Inflammatory macrophage treated with lipopolysaccharide for 1 hour (primary cell): ENCODE data around the gene ATP10A.
A peak's percentile ranks its signal among the peaks of the same experiment; 100 is the strongest.

Source experiments
- DNase-seq, 2 donors: peaks; one replicate each; pipeline ENCODE4 v3.0.0-alpha.2; 2020 to 2022

The ATP10A gene

GRCh38 chr15:25812845-25813244, 50.3 kb downstream of the ATP10A start:
- no peak for DNase-seq

GRCh38 chr15:25812073-25812472, 51.1 kb downstream of the ATP10A start:
- DNase-seq = no peak

- no peak for DNase-seq
These were observed 51.6 kb downstream of the ATP10A start for GRCh38 chr15:25811481-25811906.

- no peak for DNase-seq
These were observed 52.5 kb downstream of the ATP10A start for GRCh38 chr15:25810631-25811091.

- DNase-seq = no peak
These were observed 53.0 kb downstream of the ATP10A start for GRCh38 chr15:25810154-25810553.

- no peak for DNase-seq
These were observed 56.1 kb downstream of the ATP10A start for GRCh38 chr15:25807063-25807462.

GRCh38 chr15:25805031-25805430, 58.1 kb downstream of the ATP10A start:
- DNase-seq = no peak

- no peak for DNase-seq
These were observed 58.7 kb downstream of the ATP10A start for GRCh38 chr15:25804451-25804850.

GRCh38 chr15:25803541-25803940, 59.6 kb downstream of the ATP10A start:
- DNase-seq = no peak

GRCh38 chr15:25803036-25803435, 60.1 kb downstream of the ATP10A start:
- DNase-seq = no peak

- DNase-seq = no peak
These were observed 60.8 kb downstream of the ATP10A start for GRCh38 chr15:25802285-25802830.

- no peak for DNase-seq
These were observed 61.4 kb downstream of the ATP10A start for GRCh38 chr15:25801586-25802284.

GRCh38 chr15:25800761-25801515, 62.2 kb downstream of the ATP10A start:
- DNase-seq = no peak

GRCh38 chr15:25799906-25800700, 63.0 kb downstream of the ATP10A start:
- no peak for DNase-seq

GRCh38 chr15:25797936-25798901, 64.9 kb downstream of the ATP10A start:
- no peak for DNase-seq

- DNase-seq = no peak
These were observed 65.6 kb downstream of the ATP10A start for GRCh38 chr15:25797511-25797935.

- no peak for DNase-seq
These were observed 66.1 kb downstream of the ATP10A start for GRCh38 chr15:25797035-25797434.

GRCh38 chr15:25796395-25796794, 66.7 kb downstream of the ATP10A start:
- DNase-seq = no peak

- no peak for DNase-seq
These were observed 67.4 kb downstream of the ATP10A start for GRCh38 chr15:25795712-25796111.

- no peak for DNase-seq
These were observed 68.1 kb downstream of the ATP10A start for GRCh38 chr15:25795061-25795460.

GRCh38 chr15:25793354-25794050, 69.6 kb downstream of the ATP10A start:
- DNase-seq = peak; percentile 46 to 57
